HG03060 (cell line): ENCODE measurements around the gene ACO2.

Experiments used
- ATAC-seq: cut with Tn5 transposase; IDR thresholded peaks from one replicate; pipeline ENCODE4 v1.9.1; 2021; ENCODE audit warnings: low read depth, moderate number of reproducible peaks; ENCODE audit not compliant: unreplicated experiment

The ACO2 gene

GRCh38 chr22:41487037-41487935 lies 18.4 kb downstream of the ACO2 start:
- ATAC-seq, result no peak

GRCh38 chr22:41488076-41488475 lies 19.2 kb downstream of the ACO2 start:
- no peak for ATAC-seq

GRCh38 chr22:41488596-41489385 lies 19.9 kb downstream of the ACO2 start:
- ATAC-seq, result no peak

- no peak for ATAC-seq
Observed at GRCh38 chr22:41491374-41492100, 22.6 kb downstream of the ACO2 start.

GRCh38 chr22:41498303-41498835 lies 29.5 kb downstream of the ACO2 start:
- ATAC-seq, result no peak

- ATAC-seq, result no peak
Observed at GRCh38 chr22:41499624-41500280, 30.8 kb downstream of the ACO2 start.

- no peak for ATAC-seq
Observed at GRCh38 chr22:41500303-41500702, 31.4 kb downstream of the ACO2 start.

- no peak for ATAC-seq
Observed at GRCh38 chr22:41501209-41501608, 32.3 kb downstream of the ACO2 start.

- no peak for ATAC-seq
Observed at GRCh38 chr22:41504397-41504796, 35.5 kb downstream of the ACO2 start.

GRCh38 chr22:41504816-41505215 lies 35.9 kb downstream of the ACO2 start:
- no peak for ATAC-seq

GRCh38 chr22:41505511-41506220 lies 36.7 kb downstream of the ACO2 start:
- ATAC-seq, result no peak

GRCh38 chr22:41507330-41508063 lies 38.6 kb downstream of the ACO2 start:
- ATAC-seq, result no peak

GRCh38 chr22:41508770-41509170 lies 39.9 kb downstream of the ACO2 start:
- ATAC-seq, result no peak

GRCh38 chr22:41511521-41511968 lies 42.6 kb downstream of the ACO2 start:
- no peak for ATAC-seq

GRCh38 chr22:41512421-41513194 lies 43.7 kb downstream of the ACO2 start:
- ATAC-seq, result no peak

GRCh38 chr22:41513391-41513790 lies 44.5 kb downstream of the ACO2 start:
- no peak for ATAC-seq

GRCh38 chr22:41516462-41516861 lies 47.5 kb downstream of the ACO2 start:
- no peak for ATAC-seq
